ENCODE measurements around the gene NID2. TPM values are rescaled to one million over a fixed set of nuclear protein-coding genes. Genes with fewer than 3 reads are reported as not detected.
A peak's percentile ranks its signal among the peaks of the same experiment; 100 is the strongest.

The NID2 gene
- total and polyA plus RNA-seq, 10 of the 15 experiments (the other 5 are each of a cell fraction or from before 2014, with no cell fraction given): 0.04 to 0.49 (median 0.23) TPM; not detected in 3

DNA sequence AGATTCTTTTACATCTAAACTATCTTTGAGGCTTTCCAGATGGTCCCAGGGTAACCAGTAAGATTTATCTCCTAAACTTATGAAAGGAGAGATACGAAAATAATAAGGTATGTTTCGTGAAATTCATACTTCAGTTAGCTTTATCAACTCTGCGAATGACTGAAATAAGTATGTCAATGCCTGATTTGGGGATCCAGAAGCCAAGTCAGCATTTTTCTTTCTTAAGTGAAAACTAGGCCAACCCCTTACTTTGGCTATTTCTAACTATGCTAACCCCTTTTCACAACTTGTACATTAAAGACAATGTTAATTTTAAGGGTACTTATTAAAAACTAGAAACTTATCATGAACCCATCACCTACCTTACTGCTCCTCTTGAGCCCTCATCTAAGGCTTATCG, 26.9 kb upstream of the NID2 start:
- POLR2A ChIA-PET: no interaction called here
- no peaks in the 10 kb centered on the region for H3K79me2 ChIP-seq (ENCODE audit: control insufficient read depth, insufficient read depth, low read length)
- CTCF ChIA-PET: no interaction called here
- H3K9me3 ChIP-seq (replicated peaks; ENCODE audit: control insufficient read depth, insufficient read depth, low read length): no peaks in the 10 kb centered on the region
- no peaks in the 10 kb centered on the region for H3K36me3 ChIP-seq (ENCODE audit: control insufficient read depth in 2 of 2, insufficient read depth in 2 of 2, low read length in 1 of 2)
- no peaks in the 10 kb centered on the region for H3K4me1 ChIP-seq (ENCODE audit: control insufficient read depth, insufficient read depth, low read length)
- no TSS peak for BruUV-seq (replicated peaks)
- WGBS (ENCODE audit: insufficient coverage, insufficient replicate concordance, low lambda C conversion rate, missing lambda C conversion rate): 23% methylated on average over 4 of the region's 4 CpGs
- H3K4me2 ChIP-seq (ENCODE audit: control insufficient read depth, insufficient read depth): no peak overlapping the region
- H2AFZ ChIP-seq (ENCODE audit: control insufficient read depth, low read depth, low read length): no peak overlapping the region
- no peaks in the 10 kb centered on the region; the same call in 1 of the 2 replicates for H4K20me1 ChIP-seq (ENCODE audit: control insufficient read depth, insufficient read depth)
- H3K27me3 ChIP-seq (replicated peaks in 1 of 2; ENCODE audit: control insufficient read depth in 2 of 2, insufficient read depth in 2 of 2, low read length in 1 of 2): no peaks in the 10 kb centered on the region
- intact Hi-C loops (cut with micrococcal nuclease; ENCODE audit: unreplicated experiment): no loop called here
- H3K4me3 ChIP-seq: no peak overlapping the region
- SMC1A ChIA-PET (ENCODE audit: uncharacterized antibody, unreplicated experiment): no interaction called here
- RAD21 ChIA-PET (ENCODE audit: unreplicated experiment): no interaction called here
- in situ Hi-C loops (cut with MboI): no loop called here
- DNase-seq (ENCODE audit: low read depth, low spot score) (no peak), ATAC-seq (no peak), FAIRE-seq (peak; percentile 71)
- no peak overlapping the region for H3K9ac ChIP-seq (ENCODE audit: control insufficient read depth, insufficient read depth, low read length)
- no peak overlapping the region for H3K27ac ChIP-seq (ENCODE audit: control insufficient read depth, insufficient read depth)
- no peak for TF ChIP-seq RELB (IDR thresholded peaks at IDR 0.05; ENCODE audit: low read depth)
- no peak for TF ChIP-seq HSF1 (IDR thresholded peaks at IDR 0.05; ENCODE audit: low read depth, low read length)
- TF ChIP-seq WRNIP1 (IDR thresholded peaks at IDR 0.05; ENCODE audit: borderline replicate concordance, low read depth, low read length): no peak
- TF ChIP-seq RAD21 (IDR thresholded peaks at IDR 0.05; ENCODE audit: insufficient read depth, low read depth, low read length): no peak
- no peak for TF ChIP-seq TCF12 (IDR thresholded peaks at IDR 0.05; ENCODE audit: low read depth, low read length)
- no peak for TF ChIP-seq KDM1A (IDR thresholded peaks at IDR 0.05; ENCODE audit: borderline replicate concordance)
- TF ChIP-seq FOS (IDR thresholded peaks at IDR 0.05; ENCODE audit: borderline replicate concordance, extremely low read depth, insufficient read length): no peak
- TF ChIP-seq REST (IDR thresholded peaks at IDR 0.05; ENCODE audit: low read depth, low read length): no peak
- TF ChIP-seq CBX3 (IDR thresholded peaks at IDR 0.05; ENCODE audit: borderline replicate concordance, low read depth): no peak
- TF ChIP-seq CREM (IDR thresholded peaks at IDR 0.05; ENCODE audit: low read depth): no peak
- TF ChIP-seq MTA2 (IDR thresholded peaks at IDR 0.05; ENCODE audit: low read depth): no peak
- TF ChIP-seq ASH2L (IDR thresholded peaks at IDR 0.05; ENCODE audit: borderline replicate concordance, low read depth): no peak
- TF ChIP-seq, protein P1, sequence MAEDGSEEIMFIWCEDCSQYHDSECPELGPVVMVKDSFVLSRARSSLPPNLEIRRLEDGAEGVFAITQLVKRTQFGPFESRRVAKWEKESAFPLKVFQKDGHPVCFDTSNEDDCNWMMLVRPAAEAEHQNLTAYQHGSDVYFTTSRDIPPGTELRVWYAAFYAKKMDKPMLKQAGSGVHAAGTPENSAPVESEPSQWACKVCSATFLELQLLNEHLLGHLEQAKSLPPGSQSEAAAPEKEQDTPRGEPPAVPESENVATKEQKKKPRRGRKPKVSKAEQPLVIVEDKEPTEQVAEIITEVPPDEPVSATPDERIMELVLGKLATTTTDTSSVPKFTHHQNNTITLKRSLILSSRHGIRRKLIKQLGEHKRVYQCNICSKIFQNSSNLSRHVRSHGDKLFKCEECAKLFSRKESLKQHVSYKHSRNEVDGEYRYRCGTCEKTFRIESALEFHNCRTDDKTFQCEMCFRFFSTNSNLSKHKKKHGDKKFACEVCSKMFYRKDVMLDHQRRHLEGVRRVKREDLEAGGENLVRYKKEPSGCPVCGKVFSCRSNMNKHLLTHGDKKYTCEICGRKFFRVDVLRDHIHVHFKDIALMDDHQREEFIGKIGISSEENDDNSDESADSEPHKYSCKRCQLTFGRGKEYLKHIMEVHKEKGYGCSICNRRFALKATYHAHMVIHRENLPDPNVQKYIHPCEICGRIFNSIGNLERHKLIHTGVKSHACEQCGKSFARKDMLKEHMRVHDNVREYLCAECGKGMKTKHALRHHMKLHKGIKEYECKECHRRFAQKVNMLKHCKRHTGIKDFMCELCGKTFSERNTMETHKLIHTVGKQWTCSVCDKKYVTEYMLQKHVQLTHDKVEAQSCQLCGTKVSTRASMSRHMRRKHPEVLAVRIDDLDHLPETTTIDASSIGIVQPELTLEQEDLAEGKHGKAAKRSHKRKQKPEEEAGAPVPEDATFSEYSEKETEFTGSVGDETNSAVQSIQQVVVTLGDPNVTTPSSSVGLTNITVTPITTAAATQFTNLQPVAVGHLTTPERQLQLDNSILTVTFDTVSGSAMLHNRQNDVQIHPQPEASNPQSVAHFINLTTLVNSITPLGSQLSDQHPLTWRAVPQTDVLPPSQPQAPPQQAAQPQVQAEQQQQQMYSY (CRISPR knock-in tag; IDR thresholded peaks at IDR 0.05): no peak

All from GM12878 (cell line).